Peyer's patch (tissue), 4 donors: Measurements from ENCODE around the gene MYO9A.

Source experiments
- CTCF ChIP-seq, 6 experiments: fragments of 450-650 bp in 4 of 6; fragments of 200-600 bp in 2 of 6; sonication (generic) in 1 of 6; IDR thresholded peaks; one replicate each; pipeline ENCODE4 v1.5.1; 2017 to 2019; ENCODE audit warnings: antibody characterized with exemption in 6 of 6, mild to moderate bottlenecking in 3 of 6, moderate library complexity in 1 of 6
- POLR2A ChIP-seq, 2 donors: fragments of 450-650 bp; IDR thresholded peaks; one replicate each; pipeline ENCODE4 v1.5.1; 2017; ENCODE audit warnings: antibody characterized with exemption in 2 of 2, mild to moderate bottlenecking in 2 of 2, moderate library complexity in 2 of 2

DNA sequence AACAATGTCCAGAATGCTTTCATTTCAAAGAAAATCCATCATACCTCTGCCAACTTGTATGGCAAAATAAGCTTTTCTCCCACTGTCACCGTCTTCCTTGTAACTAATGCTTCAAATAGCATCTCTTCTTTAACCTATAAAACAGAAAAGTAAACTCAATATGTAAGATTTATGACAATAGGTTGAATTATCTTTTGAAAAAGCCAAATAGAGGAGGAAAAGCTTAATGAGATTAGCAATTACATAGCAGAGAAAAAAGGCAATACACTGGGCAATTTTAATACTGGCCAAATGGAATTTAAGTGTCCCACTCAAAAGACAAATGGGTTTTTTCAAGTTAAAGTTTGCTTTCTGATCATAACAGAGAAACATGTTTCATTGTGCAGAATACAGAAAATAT is 118.1 kb downstream of the MYO9A start:
- TF ChIP-seq CTCF (IDR thresholded peaks at IDR 0.05): no peak
- TF ChIP-seq POLR2A (IDR thresholded peaks at IDR 0.05): no peak
